ENCODE measurements around the gene CHI3L1. TPM values are rescaled to one million over a fixed set of nuclear protein-coding genes. Genes with fewer than 3 reads are reported as not detected.

The CHI3L1 gene
- total and polyA plus RNA-seq, 2 donors (not counting 1 experiment from before 2014, with no cell fraction given) = 0.15 TPM; not detected in 1

DNA sequence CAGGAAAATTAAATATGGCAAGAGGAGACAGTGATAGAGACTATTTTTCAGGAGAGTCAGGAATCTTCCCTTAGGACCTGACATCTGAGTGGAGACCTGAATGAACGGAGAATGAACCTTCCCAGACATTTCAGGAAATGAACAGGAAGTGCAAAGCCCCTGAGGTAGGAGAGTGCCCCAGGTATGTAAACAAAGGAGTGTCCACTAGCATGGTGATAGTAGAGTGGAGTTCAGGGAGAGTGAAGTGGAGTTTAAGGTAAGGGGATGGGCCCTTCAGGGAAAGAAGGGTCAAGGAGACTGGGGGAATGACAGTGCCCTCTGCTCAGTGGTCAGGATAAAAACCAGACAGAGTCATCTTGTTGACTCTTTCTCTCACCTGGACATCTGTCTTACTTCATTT lies 30.2 kb downstream of the CHI3L1 start:
- Histone ChIP-seq H3K4me1 (ENCODE audit: control insufficient read depth in 2 of 2, insufficient read depth in 2 of 2, low read length in 2 of 2) (no peaks in the 10 kb centered on the region), H3K4me2 (replicated peaks; ENCODE audit: low read depth, low read length, poor library complexity, severe bottlenecking) (no peak overlapping the region), H3K36me3 (replicated peaks in 1 of 2; ENCODE audit: control extremely low read depth in 1 of 2, control insufficient read depth in 1 of 2, extremely low read depth in 1 of 2, insufficient read depth in 2 of 2, low read length in 1 of 2) (no peaks in the 10 kb centered on the region), H3K79me2 (ENCODE audit: control insufficient read depth, insufficient read depth, low read length) (no peaks in the 10 kb centered on the region), H3K9me3 (ENCODE audit: control extremely low read depth in 1 of 3, control insufficient read depth in 2 of 3, insufficient read depth in 1 of 3, low read length in 2 of 3) (peaks cover 0 to 5% (median 4%) of the 10 kb centered on the region in 3 donors), H3K9ac (ENCODE audit: low read length) (no peak overlapping the region), H2AFZ (ENCODE audit: insufficient read depth, low read depth, low read length, poor library complexity, severe bottlenecking) (no peak overlapping the region), H3K27me3 (replicated peaks in 1 of 4; ENCODE audit: control extremely low read depth in 1 of 4, control insufficient read depth in 3 of 4, insufficient read depth in 4 of 4, low read length in 3 of 4) (peaks cover 0 to 4% (median 1%) of the 10 kb centered on the region in 4 experiments), H3K4me3 (ENCODE audit: control extremely low read depth in 1 of 5, extremely low read depth in 1 of 5, insufficient read depth in 1 of 5, low read depth in 2 of 5, low read length in 4 of 5) (no peak overlapping the region), H3K27ac (ENCODE audit: low read length in 2 of 2) (no peak overlapping the region), H4K20me1 (ENCODE audit: control insufficient read depth, insufficient read depth, low read length, poor library complexity, severe bottlenecking) (no peaks in the 10 kb centered on the region)
- ChIA-PET POLR2A (no interaction called here), CTCF (no interaction called here)
- DNase-seq (no peak), ATAC-seq (ENCODE audit: low read depth) (no peak)
- H3K27ac Mint-ChIP-seq = no peak overlapping the region
- H3K27me3 Mint-ChIP-seq = peaks cover 18% of the 10 kb centered on the region
- no peak overlapping the region for H3K4me3 Mint-ChIP-seq
- H3K4me1 Mint-ChIP-seq = no peaks in the 10 kb centered on the region
- intact Hi-C loops (cut with micrococcal nuclease) = no loop called here
- WGBS (ENCODE audit: insufficient coverage) = 80% methylated on average over 1 of the region's 1 CpG
- peaks cover 8% of the 10 kb centered on the region for H3K9me3 Mint-ChIP-seq (ENCODE audit: insufficient read depth)
- no peak for TF ChIP-seq EZH2 (IDR thresholded peaks at IDR 0.05; ENCODE audit: borderline replicate concordance, insufficient read depth, low read depth, low read length, poor library complexity, severe bottlenecking)
- TF ChIP-seq, protein P1, sequence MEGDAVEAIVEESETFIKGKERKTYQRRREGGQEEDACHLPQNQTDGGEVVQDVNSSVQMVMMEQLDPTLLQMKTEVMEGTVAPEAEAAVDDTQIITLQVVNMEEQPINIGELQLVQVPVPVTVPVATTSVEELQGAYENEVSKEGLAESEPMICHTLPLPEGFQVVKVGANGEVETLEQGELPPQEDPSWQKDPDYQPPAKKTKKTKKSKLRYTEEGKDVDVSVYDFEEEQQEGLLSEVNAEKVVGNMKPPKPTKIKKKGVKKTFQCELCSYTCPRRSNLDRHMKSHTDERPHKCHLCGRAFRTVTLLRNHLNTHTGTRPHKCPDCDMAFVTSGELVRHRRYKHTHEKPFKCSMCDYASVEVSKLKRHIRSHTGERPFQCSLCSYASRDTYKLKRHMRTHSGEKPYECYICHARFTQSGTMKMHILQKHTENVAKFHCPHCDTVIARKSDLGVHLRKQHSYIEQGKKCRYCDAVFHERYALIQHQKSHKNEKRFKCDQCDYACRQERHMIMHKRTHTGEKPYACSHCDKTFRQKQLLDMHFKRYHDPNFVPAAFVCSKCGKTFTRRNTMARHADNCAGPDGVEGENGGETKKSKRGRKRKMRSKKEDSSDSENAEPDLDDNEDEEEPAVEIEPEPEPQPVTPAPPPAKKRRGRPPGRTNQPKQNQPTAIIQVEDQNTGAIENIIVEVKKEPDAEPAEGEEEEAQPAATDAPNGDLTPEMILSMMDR (IDR thresholded peaks at IDR 0.05) = no peak

DNA sequence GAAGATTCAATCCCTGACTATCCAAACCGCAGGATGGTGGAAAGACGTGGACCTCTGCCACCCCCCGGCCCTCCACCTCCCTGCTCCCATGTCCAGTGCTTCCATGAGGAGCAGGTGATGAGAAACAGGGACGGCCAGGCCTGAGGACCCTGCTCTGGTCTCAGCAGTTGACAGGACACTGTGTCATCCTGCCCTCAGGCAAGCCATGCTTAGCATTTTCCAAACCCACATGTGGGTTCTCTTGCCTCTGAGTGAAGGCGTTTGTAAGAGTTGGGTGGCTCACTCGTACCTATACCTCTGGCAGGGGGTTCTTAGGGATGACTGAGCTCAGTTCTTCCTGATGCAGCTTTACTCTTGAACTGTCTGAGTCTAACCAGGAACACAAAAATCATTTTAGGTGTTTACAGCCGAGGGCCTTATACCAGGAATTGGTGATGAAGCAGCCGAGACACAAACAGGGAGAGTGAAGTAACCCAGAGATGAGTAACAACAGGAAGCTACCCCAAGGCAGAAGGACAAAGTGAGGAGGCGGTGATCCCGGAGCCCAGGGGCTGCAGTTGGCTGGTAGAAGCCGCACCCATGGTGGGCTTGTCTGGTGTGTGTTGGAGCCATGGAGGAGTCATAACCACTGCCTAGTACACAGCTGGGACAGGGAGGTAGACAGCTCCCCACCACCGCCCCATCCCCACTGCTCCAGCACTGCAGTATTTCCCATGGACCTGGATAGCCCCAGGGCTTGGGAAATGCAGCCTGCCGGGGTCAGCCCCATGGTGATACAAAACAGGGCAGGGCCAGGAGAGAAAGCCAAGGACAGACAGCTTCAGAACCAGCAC lies 32.3 kb downstream of the CHI3L1 start:
- Histone ChIP-seq H3K36me3 (replicated peaks in 1 of 2; ENCODE audit: control extremely low read depth in 1 of 2, control insufficient read depth in 1 of 2, extremely low read depth in 1 of 2, insufficient read depth in 2 of 2, low read length in 1 of 2) (no peaks in the 10 kb centered on the region), H3K27ac (ENCODE audit: low read length in 2 of 2) (no peak overlapping the region), H3K4me1 (ENCODE audit: control insufficient read depth in 2 of 2, insufficient read depth in 2 of 2, low read length in 2 of 2) (no peaks in the 10 kb centered on the region), H4K20me1 (ENCODE audit: control insufficient read depth, insufficient read depth, low read length, poor library complexity, severe bottlenecking) (no peaks in the 10 kb centered on the region), H2AFZ (ENCODE audit: insufficient read depth, low read depth, low read length, poor library complexity, severe bottlenecking) (no peak overlapping the region), H3K4me2 (replicated peaks; ENCODE audit: low read depth, low read length, poor library complexity, severe bottlenecking) (no peak overlapping the region), H3K9ac (ENCODE audit: low read length) (no peak overlapping the region), H3K79me2 (ENCODE audit: control insufficient read depth, insufficient read depth, low read length) (no peaks in the 10 kb centered on the region), H3K4me3 (ENCODE audit: control extremely low read depth in 1 of 5, extremely low read depth in 1 of 5, insufficient read depth in 1 of 5, low read depth in 2 of 5, low read length in 4 of 5) (no peak overlapping the region), H3K27me3 (replicated peaks in 1 of 4; ENCODE audit: control extremely low read depth in 1 of 4, control insufficient read depth in 3 of 4, insufficient read depth in 4 of 4, low read length in 3 of 4) (peaks cover 0 to 4% (median 1%) of the 10 kb centered on the region in 4 experiments), H3K9me3 (ENCODE audit: control extremely low read depth in 1 of 3, control insufficient read depth in 2 of 3, insufficient read depth in 1 of 3, low read length in 2 of 3) (peaks cover 0 to 5% (median 4%) of the 10 kb centered on the region in 3 donors)
- Mint-ChIP-seq H3K4me3 (no peak overlapping the region), H3K9me3 (ENCODE audit: insufficient read depth) (peaks cover 6% of the 10 kb centered on the region), H3K4me1 (no peaks in the 10 kb centered on the region), H3K27me3 (peaks cover 8% of the 10 kb centered on the region), H3K27ac (no peak overlapping the region)
- intact Hi-C loops (cut with micrococcal nuclease) = no loop called here
- ChIA-PET CTCF (no interaction called here), POLR2A (no interaction called here)
- 86% methylated on average over 9 of the region's 13 CpGs for WGBS (ENCODE audit: insufficient coverage)
- ATAC-seq (ENCODE audit: low read depth) (no peak), DNase-seq (no peak)
- TF ChIP-seq, protein P1 (IDR thresholded peaks at IDR 0.05) = no peak
- no peak for TF ChIP-seq EZH2 (IDR thresholded peaks at IDR 0.05; ENCODE audit: borderline replicate concordance, insufficient read depth, low read depth, low read length, poor library complexity, severe bottlenecking)

Measured in B cell (primary cell).